Sigmoid colon (tissue), 7 donors: Measurements from ENCODE around the gene CTXND1. TPM values are rescaled to one million over a fixed set of nuclear protein-coding genes. Genes with fewer than 3 reads are reported as not detected.

Source experiments
- DNase-seq: peaks from one replicate; pipeline ENCODE4 v3.0.0-alpha.2; 2019
- H3K27ac ChIP-seq, 4 donors: fragments of 200-600 bp; sonication (generic); one replicate each; pipeline ENCODE4 v1.5.1; 2016 to 2019; ENCODE audit warnings: mild to moderate bottlenecking in 1 of 4
- H3K27me3 ChIP-seq, 3 donors: fragments of 200-600 bp; sonication (generic); one replicate each; pipeline ENCODE4 v1.5.1; 2019; ENCODE audit warnings: mild to moderate bottlenecking in 1 of 3
- H3K36me3 ChIP-seq, 4 donors: fragments of 200-600 bp; sonication (generic); one replicate each; pipeline ENCODE4 v1.5.1; 2016 to 2019
- H3K4me1 ChIP-seq, 4 donors: fragments of 200-600 bp; sonication (generic); one replicate each; pipeline ENCODE4 v1.5.1; 2017 to 2019
- H3K4me3 ChIP-seq, 4 donors: fragments of 200-600 bp; sonication (generic); one replicate each; pipeline ENCODE4 v1.5.1; 2017 to 2019; ENCODE audit warnings: mild to moderate bottlenecking in 2 of 4, moderate library complexity in 1 of 4
- H3K9me3 ChIP-seq, 4 donors: fragments of 200-600 bp in 3 of 4; sonication (generic) in 3 of 4; one replicate each; pipeline versions ENCODE4 v1.5.1 to v1.6.1; 2013 to 2019
- CTCF ChIP-seq, 4 experiments: fragments of 450-650 bp in 3 of 4; fragments of 200-600 bp in 1 of 4; IDR thresholded peaks; one replicate each; pipeline ENCODE4 v1.5.1; 2016 to 2019; ENCODE audit warnings: antibody characterized with exemption in 4 of 4, mild to moderate bottlenecking in 3 of 4, moderate library complexity in 2 of 4
- EP300 ChIP-seq, 4 donors: sonication (generic); formaldehyde crosslinking; IDR thresholded peaks; one replicate each; pipeline ENCODE4 v1.6.1; 2017; ENCODE audit warnings: antibody characterized with exemption in 4 of 4
- POLR2A ChIP-seq, 2 donors: fragments of 450-650 bp; IDR thresholded peaks; one replicate each; pipeline ENCODE4 v1.6.1; 2016; ENCODE audit warnings: antibody characterized with exemption in 2 of 2, mild to moderate bottlenecking in 2 of 2, moderate library complexity in 2 of 2
- POLR2AphosphoS5 ChIP-seq, 4 donors: sonication (generic); formaldehyde crosslinking; IDR thresholded peaks; one replicate each; pipeline ENCODE4 v1.6.1; 2017; ENCODE audit warnings: antibody characterized with exemption in 4 of 4
- WGBS, 2 donors: extraction: QIAGEN DNeasy Blood & Tissue Kit; methylation state at CpG; one replicate each; pipeline ENCODE4 v1.1.7; 2013; 5-methylcytosine and 5-hydroxymethylcytosine counted together
- intact Hi-C: fragments of 100-400 bp; cut with DNase I; formaldehyde crosslinking; loops from one replicate; pipeline ENCODE4 v1.15.1; 2023
- polyA plus RNA-seq, 3 donors: library from polyadenylated mRNA; stranded (reverse); fragments of 200-250 nt; gene quantifications; one replicate each; pipeline ENCODE4 v1.2.3, GENCODE V29; 2013
- total RNA-seq, 4 donors: library from RNA; depleted of rRNA; stranded (reverse); fragments of >200 nt; gene quantifications; one replicate each; pipeline ENCODE4 v1.1.0, GENCODE V29; 2016
- donor health status: healthy with polysubstance abuse.
- donor health status: Bipolar disorder and iron deficiency.
- donor health status: healthy.

Gene CTXND1
- total and polyA plus RNA-seq, 7 donors, result 0.16 to 0.71 (median 0.55) TPM

GRCh38 chr15:80272987-80273386, 21.0 kb upstream of the CTXND1 start:
- no peak for DNase-seq
- peaks cover 0 to 3% (median 0%) of the 10 kb centered on the region in 4 donors for H3K9me3 ChIP-seq
- no peak overlapping the region for H3K4me3 ChIP-seq
- H3K36me3 ChIP-seq, result no peaks in the 10 kb centered on the region
- H3K27me3 ChIP-seq, result no peaks in the 10 kb centered on the region
- WGBS, 2 donors, result 76 to 87% methylated on average over 2 of the region's 2 CpGs
- no peaks in the 10 kb centered on the region for H3K4me1 ChIP-seq
- TF ChIP-seq CTCF (IDR thresholded peaks at IDR 0.05) (no peak), EP300 (IDR thresholded peaks at IDR 0.05) (no peak), POLR2AphosphoS5 (IDR thresholded peaks at IDR 0.05) (no peak), POLR2A (IDR thresholded peaks at IDR 0.05) (no peak)
- no peak overlapping the region for H3K27ac ChIP-seq
- intact Hi-C loops, result no loop called here

- Histone ChIP-seq H3K4me3 (no peak overlapping the region), H3K36me3 (no peaks in the 10 kb centered on the region), H3K4me1 (no peaks in the 10 kb centered on the region), H3K9me3 (peaks cover 0 to 3% (median 0%) of the 10 kb centered on the region in 4 donors), H3K27ac (no peak overlapping the region), H3K27me3 (peaks cover 0 to 5% (median 0%) of the 10 kb centered on the region in 3 donors)
- no peak for DNase-seq
- WGBS, 2 donors, result 76 to 89% methylated on average over 1 of the region's 1 CpG
- TF ChIP-seq CTCF (IDR thresholded peaks at IDR 0.05) (no peak), POLR2AphosphoS5 (IDR thresholded peaks at IDR 0.05) (no peak), POLR2A (IDR thresholded peaks at IDR 0.05) (no peak), EP300 (IDR thresholded peaks at IDR 0.05) (no peak)
- intact Hi-C loops, result no loop called here
Measured at GRCh38 chr15:80270472-80270871, 18.5 kb upstream of the CTXND1 start.

GRCh38 chr15:80268101-80268500, 16.1 kb upstream of the CTXND1 start:
- Histone ChIP-seq H3K4me1 (no peaks in the 10 kb centered on the region), H3K4me3 (no peak overlapping the region), H3K27ac (no peak overlapping the region), H3K9me3 (no peaks in the 10 kb centered on the region), H3K27me3 (peaks cover 0 to 5% (median 0%) of the 10 kb centered on the region in 3 donors), H3K36me3 (no peaks in the 10 kb centered on the region)
- DNase-seq, result no peak
- TF ChIP-seq CTCF (IDR thresholded peaks at IDR 0.05) (no peak), POLR2A (IDR thresholded peaks at IDR 0.05) (no peak), EP300 (IDR thresholded peaks at IDR 0.05) (no peak), POLR2AphosphoS5 (IDR thresholded peaks at IDR 0.05) (no peak)
- 75 to 85% methylated on average over 7 of the region's 7 CpGs for WGBS, 2 donors
- intact Hi-C loops, result no loop called here

GRCh38 chr15:80267658-80268057, 15.6 kb upstream of the CTXND1 start:
- Histone ChIP-seq H3K27ac (no peak overlapping the region), H3K4me1 (no peaks in the 10 kb centered on the region), H3K4me3 (no peak overlapping the region), H3K36me3 (no peaks in the 10 kb centered on the region), H3K27me3 (peaks cover 0 to 5% (median 0%) of the 10 kb centered on the region in 3 donors), H3K9me3 (no peaks in the 10 kb centered on the region)
- no peak for DNase-seq
- WGBS, 2 donors, result 15 to 58% methylated on average over 3 of the region's 3 CpGs
- TF ChIP-seq POLR2A (IDR thresholded peaks at IDR 0.05) (no peak), POLR2AphosphoS5 (IDR thresholded peaks at IDR 0.05) (no peak), EP300 (IDR thresholded peaks at IDR 0.05) (no peak), CTCF (IDR thresholded peaks at IDR 0.05) (no peak)
- intact Hi-C loops, result no loop called here

GRCh38 chr15:80266745-80267144, 14.7 kb upstream of the CTXND1 start:
- intact Hi-C loops, result no loop called here
- no peaks in the 10 kb centered on the region for H3K4me1 ChIP-seq
- H3K27me3 ChIP-seq, result peaks cover 0 to 10% (median 0%) of the 10 kb centered on the region in 3 donors
- peak; percentile 39 for DNase-seq
- 90 to 91% methylated on average over 4 of the region's 4 CpGs for WGBS, 2 donors
- no peaks in the 10 kb centered on the region for H3K9me3 ChIP-seq
- no peak overlapping the region for H3K27ac ChIP-seq
- H3K4me3 ChIP-seq, result no peak overlapping the region
- no peaks in the 10 kb centered on the region for H3K36me3 ChIP-seq
- TF ChIP-seq EP300 (IDR thresholded peaks at IDR 0.05), result no peak
- no peak for TF ChIP-seq POLR2A (IDR thresholded peaks at IDR 0.05)
- no peak for TF ChIP-seq POLR2AphosphoS5 (IDR thresholded peaks at IDR 0.05)
- no peak for TF ChIP-seq CTCF (IDR thresholded peaks at IDR 0.05)
